ENCODE results near the gene NEURL1B.

- TF ChIP-seq, protein P1, sequence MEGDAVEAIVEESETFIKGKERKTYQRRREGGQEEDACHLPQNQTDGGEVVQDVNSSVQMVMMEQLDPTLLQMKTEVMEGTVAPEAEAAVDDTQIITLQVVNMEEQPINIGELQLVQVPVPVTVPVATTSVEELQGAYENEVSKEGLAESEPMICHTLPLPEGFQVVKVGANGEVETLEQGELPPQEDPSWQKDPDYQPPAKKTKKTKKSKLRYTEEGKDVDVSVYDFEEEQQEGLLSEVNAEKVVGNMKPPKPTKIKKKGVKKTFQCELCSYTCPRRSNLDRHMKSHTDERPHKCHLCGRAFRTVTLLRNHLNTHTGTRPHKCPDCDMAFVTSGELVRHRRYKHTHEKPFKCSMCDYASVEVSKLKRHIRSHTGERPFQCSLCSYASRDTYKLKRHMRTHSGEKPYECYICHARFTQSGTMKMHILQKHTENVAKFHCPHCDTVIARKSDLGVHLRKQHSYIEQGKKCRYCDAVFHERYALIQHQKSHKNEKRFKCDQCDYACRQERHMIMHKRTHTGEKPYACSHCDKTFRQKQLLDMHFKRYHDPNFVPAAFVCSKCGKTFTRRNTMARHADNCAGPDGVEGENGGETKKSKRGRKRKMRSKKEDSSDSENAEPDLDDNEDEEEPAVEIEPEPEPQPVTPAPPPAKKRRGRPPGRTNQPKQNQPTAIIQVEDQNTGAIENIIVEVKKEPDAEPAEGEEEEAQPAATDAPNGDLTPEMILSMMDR (IDR thresholded peaks at IDR 0.05): no peak
- TF ChIP-seq POLR2A (IDR thresholded peaks at IDR 0.05): no peak
These were observed 42.2 kb downstream of the NEURL1B start for GRCh38 chr5:172683264-172683644.

All from right lobe of liver (tissue), 4 donors.